Tibial nerve (tissue), 4 donors: ENCODE measurements around the gene MAGEB1. TPM values are rescaled to one million over a fixed set of nuclear protein-coding genes. Genes with fewer than 3 reads are reported as not detected.

Experiments used
- DNase-seq, 2 donors: peaks; one replicate each; pipeline ENCODE4 v3.0.0-alpha.2; 2019; ENCODE audit warnings: low spot score in 2 of 2
- H3K27ac ChIP-seq, 4 donors: fragments of 200-600 bp; sonication (generic) in 3 of 4; one replicate each; pipeline ENCODE4 v1.5.1; 2017 to 2019; ENCODE audit warnings: mild to moderate bottlenecking in 1 of 4
- H3K27me3 ChIP-seq, 2 donors: fragments of 200-600 bp; sonication (generic) in 1 of 2; one replicate each; pipeline versions ENCODE4 v1.5.1 to v1.6.0; 2017 to 2019
- H3K36me3 ChIP-seq, 3 donors: fragments of 200-600 bp; sonication (generic); one replicate each; pipeline ENCODE4 v1.5.1; 2018 to 2019
- H3K4me1 ChIP-seq, 4 donors: fragments of 200-600 bp; sonication (generic) in 3 of 4; one replicate each; pipeline ENCODE4 v1.5.1; 2017 to 2019
- H3K4me3 ChIP-seq, 4 donors: fragments of 200-600 bp; sonication (generic) in 3 of 4; one replicate each; pipeline ENCODE4 v1.5.1; 2017 to 2019; ENCODE audit warnings: mild to moderate bottlenecking in 1 of 4, moderate library complexity in 1 of 4
- H3K9me3 ChIP-seq, 4 donors: fragments of 200-600 bp; sonication (generic) in 3 of 4; one replicate each; pipeline ENCODE4 v1.5.1; 2017 to 2019
- CTCF ChIP-seq, 5 experiments: fragments of 200-600 bp in 3 of 5; fragments of 450-650 bp in 2 of 5; sonication (generic) in 3 of 5; IDR thresholded peaks; one replicate each; pipeline ENCODE4 v1.5.1; 2016 to 2019; ENCODE audit warnings: antibody characterized with exemption in 5 of 5, mild to moderate bottlenecking in 3 of 5, moderate library complexity in 2 of 5
- EP300 ChIP-seq, 2 donors: sonication (generic); formaldehyde crosslinking; IDR thresholded peaks; one replicate each; pipeline ENCODE4 v1.6.1; 2017; ENCODE audit warnings: antibody characterized with exemption in 2 of 2, mild to moderate bottlenecking in 1 of 2
- POLR2A ChIP-seq, 2 donors: fragments of 450-650 bp; IDR thresholded peaks; one replicate each; pipeline ENCODE4 v1.6.1; 2017; ENCODE audit warnings: antibody characterized with exemption in 2 of 2, mild to moderate bottlenecking in 2 of 2, moderate library complexity in 2 of 2
- WGBS, 2 donors: methylation state at CpG; one replicate each; pipeline ENCODE4 v1.1.5; 2018; 5-methylcytosine and 5-hydroxymethylcytosine counted together
- total RNA-seq, 4 donors: library from RNA; depleted of rRNA; stranded (reverse); fragments of >200 nt; gene quantifications; one replicate each; pipeline ENCODE4 v1.1.0, GENCODE V29; 2016

Gene MAGEB1, protein sequence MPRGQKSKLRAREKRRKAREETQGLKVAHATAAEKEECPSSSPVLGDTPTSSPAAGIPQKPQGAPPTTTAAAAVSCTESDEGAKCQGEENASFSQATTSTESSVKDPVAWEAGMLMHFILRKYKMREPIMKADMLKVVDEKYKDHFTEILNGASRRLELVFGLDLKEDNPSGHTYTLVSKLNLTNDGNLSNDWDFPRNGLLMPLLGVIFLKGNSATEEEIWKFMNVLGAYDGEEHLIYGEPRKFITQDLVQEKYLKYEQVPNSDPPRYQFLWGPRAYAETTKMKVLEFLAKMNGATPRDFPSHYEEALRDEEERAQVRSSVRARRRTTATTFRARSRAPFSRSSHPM
- not detected for total RNA-seq

GRCh38 chrX:30246769-30247489 is at the start of gene MAGEB1:
Gene MAGEB1 (plus strand): TSS chrX:30247146. CDS start chrX:30250494, 3,348 bp downstream.
- no peaks in the 10 kb centered on the region for H3K9me3 ChIP-seq
- no peak within 1 kb of the TSS for H3K27ac ChIP-seq
- no peak for TF ChIP-seq EP300 (IDR thresholded peaks at IDR 0.05)
- TF ChIP-seq CTCF (IDR thresholded peaks at IDR 0.05): no peak
- TF ChIP-seq POLR2A (IDR thresholded peaks at IDR 0.05): no peak
- no peaks in the 10 kb centered on the region for H3K4me1 ChIP-seq
- DNase-seq: no peak
- H3K4me3 ChIP-seq: no peak within 1 kb of the TSS
- WGBS, 2 donors: 87 to 92% methylated on average over 20 to 38 of the region's 38 CpGs
- H3K36me3 ChIP-seq: no peaks in the 10 kb centered on the region
- peaks cover 0 to 4% of the 10 kb centered on the region in 2 donors for H3K27me3 ChIP-seq

GRCh38 chrX:30212172-30212571 is 34.8 kb upstream of the MAGEB1 start:
- no peak overlapping the region for H3K4me3 ChIP-seq
- H3K27ac ChIP-seq: no peak overlapping the region
- no peaks in the 10 kb centered on the region for H3K9me3 ChIP-seq
- WGBS, 2 donors: 91 to 96% methylated on average over 2 of the region's 2 CpGs
- H3K4me1 ChIP-seq: no peaks in the 10 kb centered on the region
- H3K27me3 ChIP-seq: peaks cover 0 to 11% of the 10 kb centered on the region in 2 donors
- no peak for TF ChIP-seq POLR2A (IDR thresholded peaks at IDR 0.05)
- TF ChIP-seq CTCF (IDR thresholded peaks at IDR 0.05): no peak
- no peak for TF ChIP-seq EP300 (IDR thresholded peaks at IDR 0.05)
- H3K36me3 ChIP-seq: no peaks in the 10 kb centered on the region
- DNase-seq: no peak

DNA sequence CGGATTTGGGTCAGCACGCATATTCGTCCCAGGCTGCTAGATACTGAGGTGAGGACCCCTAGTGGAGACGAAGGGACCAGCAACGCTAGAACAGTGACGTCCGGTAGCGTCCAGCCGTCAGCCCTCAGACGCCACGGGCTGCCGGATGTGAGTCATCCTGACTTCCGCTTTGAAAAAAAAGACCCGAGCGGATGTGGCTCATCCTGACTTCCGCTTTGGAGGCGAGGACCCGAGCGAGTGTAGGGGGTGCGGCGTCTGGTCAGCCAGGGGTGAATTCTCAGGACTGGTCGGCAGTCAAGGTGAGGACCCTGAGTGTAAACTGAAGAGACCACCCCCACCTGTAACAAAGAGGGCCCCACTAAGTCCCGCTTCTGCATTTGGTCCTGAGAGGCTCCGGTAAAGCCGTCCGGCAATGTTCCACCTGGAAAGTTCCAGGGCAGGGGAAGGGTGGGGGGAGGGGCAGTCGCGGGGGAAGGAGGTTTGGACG is 31.5 kb upstream of the MAGEB1 start, which contains the start of gene MAGEB2:
Gene MAGEB2 (plus strand): TSS at position 207 of the 487 bp plus-strand sequence. CDS start 3,018 bp downstream, outside the sequence.
- no peaks in the 10 kb centered on the region for H3K9me3 ChIP-seq
- no peak within 1 kb of the TSS for H3K27ac ChIP-seq
- H3K27me3 ChIP-seq: peaks cover 0 to 11% of the 10 kb centered on the region in 2 donors
- DNase-seq: no peak
- no peak for TF ChIP-seq CTCF (IDR thresholded peaks at IDR 0.05)
- no peak for TF ChIP-seq POLR2A (IDR thresholded peaks at IDR 0.05)
- TF ChIP-seq EP300 (IDR thresholded peaks at IDR 0.05): no peak
- 90 to 97% methylated on average over 19 to 29 of the region's 29 CpGs for WGBS, 2 donors
- no peaks in the 10 kb centered on the region for H3K4me1 ChIP-seq
- no peaks in the 10 kb centered on the region for H3K36me3 ChIP-seq
- H3K4me3 ChIP-seq: no peak within 1 kb of the TSS

- Histone ChIP-seq H3K4me3 (no peak overlapping the region), H3K9me3 (no peaks in the 10 kb centered on the region), H3K36me3 (no peaks in the 10 kb centered on the region), H3K4me1 (no peaks in the 10 kb centered on the region), H3K27ac (no peak overlapping the region), H3K27me3 (peaks cover 0 to 9% of the 10 kb centered on the region in 2 donors)
- WGBS, 2 donors: 58 to 100% methylated on average over 1 of the region's 1 CpG
- no peak for DNase-seq
- no peak for TF ChIP-seq POLR2A (IDR thresholded peaks at IDR 0.05)
- no peak for TF ChIP-seq CTCF (IDR thresholded peaks at IDR 0.05)
- TF ChIP-seq EP300 (IDR thresholded peaks at IDR 0.05): no peak
Measured at GRCh38 chrX:30217465-30217864, 29.5 kb upstream of the MAGEB1 start.

- Histone ChIP-seq H3K4me3 (no peak overlapping the region), H3K27me3 (no peaks in the 10 kb centered on the region), H3K9me3 (no peaks in the 10 kb centered on the region), H3K36me3 (no peaks in the 10 kb centered on the region), H3K4me1 (no peaks in the 10 kb centered on the region), H3K27ac (no peak overlapping the region)
- 79 to 86% methylated on average over 4 of the region's 4 CpGs for WGBS, 2 donors
- no peak for TF ChIP-seq CTCF (IDR thresholded peaks at IDR 0.05)
- TF ChIP-seq POLR2A (IDR thresholded peaks at IDR 0.05): no peak
- no peak for TF ChIP-seq EP300 (IDR thresholded peaks at IDR 0.05)
- no peak for DNase-seq
Measured at GRCh38 chrX:30219372-30219771, 27.6 kb upstream of the MAGEB1 start.
